Stimulated activated CD4-positive, alpha-beta T cell treated with anti-CD3 and anti-CD28 coated beads, TNF-alpha, amount 100 ng/mL, for 4 hours (primary cell): ENCODE data around the gene SPOCK2.
A peak's percentile ranks its signal among the peaks of the same experiment; 100 is the strongest.

Experiments used
- DNase-seq, 3 experiments: peaks; one replicate each; pipeline ENCODE4 v3.0.0-alpha.2; 2020; ENCODE audit warnings: low read depth in 3 of 3

SPOCK2 gene

DNA sequence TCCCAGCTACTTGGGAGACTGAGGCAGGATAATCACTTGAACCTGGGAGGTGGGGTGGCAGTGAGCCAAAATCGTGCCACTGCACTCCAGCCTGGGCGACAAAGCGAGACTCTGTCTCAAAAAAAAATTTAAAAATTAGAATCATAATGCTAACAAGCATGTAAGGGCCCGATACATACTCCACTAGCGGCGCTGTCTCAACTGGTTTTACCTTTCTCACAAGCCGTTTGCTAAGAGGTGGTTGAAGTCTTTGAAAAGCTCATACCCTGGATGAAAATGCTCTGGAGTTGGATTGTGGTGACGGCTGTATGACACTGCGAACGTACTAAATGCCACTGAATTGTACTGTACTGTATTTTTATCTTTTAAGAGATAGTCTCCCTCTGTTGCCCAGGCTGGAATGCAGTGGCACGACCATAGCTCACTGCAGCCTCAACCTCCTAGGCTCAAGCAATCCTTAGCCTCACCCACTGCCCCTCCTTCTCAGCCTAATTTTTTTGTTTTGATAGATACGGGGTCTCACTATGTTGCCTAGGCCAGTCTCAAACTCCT is 29.9 kb downstream of the SPOCK2 start:
- DNase-seq, result no peak

GRCh38 chr10:72056932-72057751 is 31.2 kb downstream of the SPOCK2 start:
- no peak for DNase-seq

GRCh38 chr10:72056113-72056512 is 32.2 kb downstream of the SPOCK2 start:
- DNase-seq, result no peak

GRCh38 chr10:72053690-72054089 is 34.7 kb downstream of the SPOCK2 start:
- DNase-seq, result no peak

GRCh38 chr10:72050873-72051272 is 37.5 kb downstream of the SPOCK2 start:
- DNase-seq, result no peak

DNA sequence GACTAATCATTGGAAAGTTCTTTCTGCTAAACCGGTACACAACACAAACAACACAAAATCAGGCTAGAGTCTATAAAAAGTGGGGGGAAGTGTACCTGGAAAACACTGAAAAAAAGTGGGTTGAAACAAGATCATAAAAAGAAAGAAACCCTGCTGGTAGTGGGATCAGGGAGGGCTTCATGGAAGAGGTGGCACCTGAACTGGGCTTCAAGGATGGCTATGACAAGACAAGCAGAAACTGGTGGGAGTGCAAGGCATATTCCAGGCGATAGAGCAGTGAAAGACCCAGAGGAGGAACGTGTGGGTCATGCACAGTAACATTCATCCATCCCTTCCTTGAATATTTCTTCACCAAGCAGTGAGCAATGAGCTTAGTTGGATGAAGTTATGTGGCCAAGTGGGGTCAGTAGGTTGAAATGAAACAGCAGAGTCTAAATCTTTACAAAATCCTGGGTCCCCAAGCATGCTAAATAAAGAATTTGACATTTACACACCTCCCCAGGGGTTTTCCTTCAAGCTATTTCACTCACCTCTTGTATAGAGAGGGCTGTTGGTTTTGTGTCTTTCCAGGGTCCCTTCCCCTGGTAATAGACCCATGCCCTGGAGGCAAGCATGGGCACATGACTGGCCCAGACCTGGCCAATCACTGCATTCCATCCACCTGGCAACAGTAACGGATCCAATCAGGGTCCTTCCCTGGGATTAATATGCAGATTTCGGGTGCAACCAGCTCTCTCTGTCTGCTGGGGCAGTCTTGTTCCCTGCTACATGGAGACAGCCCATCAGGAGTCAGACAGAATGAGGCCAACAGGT is 38.2 kb downstream of the SPOCK2 start:
- DNase-seq, result no peak

- no peak for DNase-seq
Measured at GRCh38 chr10:72049472-72049871, 38.9 kb downstream of the SPOCK2 start.

- DNase-seq, result peak; percentile 80 to 86 (median 82)
Measured at GRCh38 chr10:72048450-72049124, 39.8 kb downstream of the SPOCK2 start.

- DNase-seq, result no peak
Measured at GRCh38 chr10:72045586-72045985, 42.8 kb downstream of the SPOCK2 start.

GRCh38 chr10:72044417-72045041 is 43.8 kb downstream of the SPOCK2 start:
- DNase-seq, result no peak

- no peak for DNase-seq
Measured at GRCh38 chr10:72043016-72043834, 45.1 kb downstream of the SPOCK2 start.

- DNase-seq, result no peak
Measured at GRCh38 chr10:72041491-72041890, 46.9 kb downstream of the SPOCK2 start.

DNA sequence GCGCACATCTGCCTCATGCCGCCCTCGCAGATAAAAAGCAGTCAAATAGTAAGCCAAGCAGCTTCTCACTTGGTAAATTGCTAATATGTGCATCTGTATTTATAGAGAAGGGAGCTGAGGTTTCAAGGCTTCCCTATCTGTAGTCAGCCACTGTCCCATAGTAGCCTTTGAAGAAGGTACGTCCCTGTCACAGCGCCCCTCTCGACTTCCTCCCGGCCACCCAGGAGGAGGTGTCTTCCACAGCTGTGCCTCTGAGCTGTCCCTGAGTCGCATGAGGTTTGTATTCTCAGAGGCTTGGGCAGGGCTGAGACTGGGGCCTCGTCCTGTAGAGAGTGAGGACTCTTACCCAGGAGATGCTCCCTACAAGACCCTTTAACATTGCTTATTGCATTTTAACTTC is 49.0 kb downstream of the SPOCK2 start:
- DNase-seq, result no peak

- no peak for DNase-seq
Measured at GRCh38 chr10:72038458-72039001, 49.8 kb downstream of the SPOCK2 start.

DNA sequence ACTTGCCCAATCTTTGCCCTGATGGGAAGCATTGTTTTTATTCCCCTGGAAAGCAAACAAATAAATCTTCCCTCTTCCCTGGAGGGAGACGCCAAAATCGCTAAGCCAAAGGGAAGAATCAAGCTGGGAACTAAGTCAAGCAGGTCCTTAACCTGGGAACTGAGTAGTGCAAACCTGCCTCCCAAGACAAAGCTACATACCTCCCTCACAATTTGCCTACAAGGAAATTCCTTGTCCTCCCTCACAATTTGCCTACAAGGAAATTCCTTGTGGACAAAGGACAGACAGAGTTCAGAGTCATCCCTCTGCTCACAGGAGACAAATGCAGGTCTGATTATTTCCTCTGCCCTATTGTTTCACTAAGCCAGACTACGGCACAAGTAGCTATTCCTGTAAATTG is 50.5 kb downstream of the SPOCK2 start:
- DNase-seq, result no peak

DNA sequence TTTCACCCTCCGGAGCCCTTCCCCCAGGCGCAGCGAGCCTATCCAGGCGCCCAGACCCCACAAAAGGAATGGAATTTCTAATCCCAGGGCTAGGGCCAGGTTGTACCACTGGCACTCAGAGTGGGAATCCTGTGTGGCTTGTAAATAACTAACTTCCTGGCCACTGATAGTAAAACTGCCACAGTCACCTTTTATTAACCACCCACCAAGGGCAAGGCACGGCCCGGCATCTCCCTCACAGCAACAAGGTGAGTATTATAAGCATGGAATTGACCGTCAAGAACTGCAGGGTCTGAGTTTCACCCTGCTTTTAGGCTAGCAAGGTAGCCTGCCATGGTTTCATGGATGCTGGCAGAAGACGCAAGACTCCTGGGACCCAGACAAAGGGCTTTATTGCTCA is 51.1 kb downstream of the SPOCK2 start:
- no peak for DNase-seq

DNA sequence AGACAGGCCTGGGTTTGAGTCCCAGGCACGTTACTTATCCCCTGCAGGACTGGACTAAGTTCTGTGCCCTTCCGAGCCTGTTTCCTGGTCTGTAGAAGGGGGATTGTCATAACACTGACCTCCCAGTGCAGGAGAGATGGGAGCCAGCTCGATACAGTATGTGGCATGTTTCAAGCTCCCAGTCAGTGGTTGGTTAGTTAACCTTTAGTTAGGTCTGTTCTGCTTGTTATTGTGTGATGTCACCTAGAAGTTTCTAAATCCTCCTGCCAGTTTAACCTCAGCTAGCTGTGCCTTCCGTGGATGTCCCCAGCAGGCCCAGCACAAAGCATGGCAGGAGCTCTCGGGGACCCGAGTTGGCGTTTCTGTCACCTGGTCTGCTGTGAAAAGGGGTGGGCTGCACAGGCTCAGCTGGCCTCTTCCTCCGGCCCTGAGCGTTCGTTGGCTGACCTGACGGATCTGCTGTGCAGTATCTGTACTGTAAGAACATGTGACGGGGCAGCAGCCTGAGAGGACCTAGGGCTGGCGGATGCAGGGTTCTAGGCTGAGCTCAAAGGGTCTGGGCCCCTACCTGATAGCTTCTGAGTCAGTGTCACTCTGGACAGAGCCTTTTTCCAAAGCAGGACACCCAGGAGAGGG is 53.0 kb downstream of the SPOCK2 start:
- DNase-seq, result no peak

- DNase-seq, result no peak
Measured at GRCh38 chr10:72034761-72035160, 53.6 kb downstream of the SPOCK2 start.

- DNase-seq, result no peak
Measured at GRCh38 chr10:72034040-72034499, 54.3 kb downstream of the SPOCK2 start.
